HG02798 (cell line): ENCODE data around the gene PRG2.
A peak's percentile ranks its signal among the peaks of the same experiment; 100 is the strongest.
"Not testable (repeated sequence)": the region's sequence is repeated elsewhere in the genome, so short reads cannot be mapped to it uniquely, and the experiment has no call there.

Experiments
- ATAC-seq: cut with Tn5 transposase; IDR thresholded peaks from one replicate; pipeline ENCODE4 v1.9.1; 2021; ENCODE audit warnings: mild to moderate bottlenecking; ENCODE audit not compliant: unreplicated experiment, poor library complexity

PRG2 gene

DNA sequence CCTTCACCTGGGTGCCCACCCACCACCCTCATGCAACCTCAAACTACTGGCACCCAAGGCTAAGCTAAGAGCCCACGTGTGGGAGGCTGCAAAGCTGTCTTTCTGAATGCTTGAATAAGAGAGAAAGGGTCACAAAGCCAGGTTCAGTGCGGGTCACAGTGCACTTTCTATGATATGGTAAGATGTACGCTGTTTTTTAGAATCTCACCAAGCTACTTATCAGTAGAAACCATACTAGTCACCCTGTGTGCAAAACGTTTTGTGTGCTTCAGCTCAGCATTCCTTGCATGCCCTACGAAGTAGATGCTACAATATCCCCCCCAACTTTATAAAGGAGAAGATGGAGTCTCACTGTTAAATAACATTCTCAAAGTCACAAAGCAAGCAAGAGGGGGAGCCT, 37.4 kb downstream of the PRG2 start:
- no peak for ATAC-seq

DNA sequence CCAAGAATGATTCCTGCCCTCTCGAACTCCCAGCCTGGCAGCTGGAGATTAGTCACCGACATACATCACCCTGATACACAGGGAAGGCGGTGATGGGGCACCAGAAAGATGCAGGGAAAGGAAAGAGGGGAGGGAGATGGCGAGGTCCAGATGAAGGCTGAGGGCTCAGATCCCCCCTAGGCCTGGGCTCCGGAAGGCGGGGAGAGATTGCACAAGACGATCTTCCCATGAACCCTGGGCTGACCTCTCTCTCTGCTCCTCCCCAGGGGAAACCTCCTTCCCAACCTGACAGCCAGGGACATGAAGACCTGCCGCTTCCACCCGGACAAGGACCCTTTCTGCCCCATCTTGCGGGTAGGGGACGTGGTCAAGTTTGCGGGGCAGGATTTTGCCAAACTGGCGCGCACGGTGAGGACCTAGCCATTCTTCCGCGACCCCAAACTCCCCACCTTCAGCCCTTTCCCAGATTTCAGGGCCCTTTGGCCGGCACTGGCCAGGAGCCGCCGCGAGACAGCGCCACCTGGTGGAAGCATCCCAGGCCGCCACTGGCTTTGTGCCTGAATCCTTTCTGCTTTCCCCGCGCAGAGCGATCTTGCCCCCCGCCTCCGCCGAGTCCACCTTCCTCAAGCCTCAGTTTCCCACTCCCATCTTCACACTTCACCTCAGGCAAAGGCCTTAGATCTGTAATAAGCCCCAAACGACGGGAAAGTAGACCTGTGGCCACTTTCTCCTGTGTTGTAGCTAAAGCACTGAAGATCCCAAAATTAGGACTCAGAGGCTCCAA, 40.8 kb downstream of the PRG2 start:
- ATAC-seq = no peak

DNA sequence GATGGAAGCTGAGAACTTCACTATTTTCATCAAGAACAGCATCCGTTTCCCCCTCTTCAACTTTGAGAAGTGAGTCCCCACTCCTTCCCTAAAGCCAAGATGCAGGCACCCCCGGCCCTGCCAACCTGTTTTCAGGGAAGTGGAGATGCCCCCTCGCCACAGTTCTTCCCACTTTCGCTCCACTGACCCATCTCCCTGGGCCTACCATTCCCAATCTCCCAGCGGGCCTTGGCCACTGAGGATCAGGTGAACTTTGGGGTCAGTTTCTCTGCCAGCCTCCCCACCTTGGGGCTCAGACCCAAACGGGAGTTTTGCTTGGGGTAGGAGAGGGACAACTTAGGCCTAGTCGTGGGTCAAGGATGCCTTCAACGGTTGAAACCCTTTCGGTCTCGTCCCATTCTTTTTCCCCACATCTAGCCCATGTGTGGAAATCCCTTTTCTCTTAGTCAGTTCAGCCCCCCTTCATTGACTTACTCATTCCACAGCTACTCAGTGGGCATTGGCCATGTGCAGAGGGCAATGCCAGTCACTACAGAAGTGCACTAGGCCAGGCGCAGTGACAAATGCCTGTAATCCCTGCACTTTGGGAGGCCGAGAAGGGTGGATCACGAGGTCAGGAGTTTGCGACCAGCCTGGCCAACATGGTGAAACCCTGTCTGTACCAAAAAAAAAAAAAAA, 41.7 kb downstream of the PRG2 start:
- no peak for ATAC-seq

DNA sequence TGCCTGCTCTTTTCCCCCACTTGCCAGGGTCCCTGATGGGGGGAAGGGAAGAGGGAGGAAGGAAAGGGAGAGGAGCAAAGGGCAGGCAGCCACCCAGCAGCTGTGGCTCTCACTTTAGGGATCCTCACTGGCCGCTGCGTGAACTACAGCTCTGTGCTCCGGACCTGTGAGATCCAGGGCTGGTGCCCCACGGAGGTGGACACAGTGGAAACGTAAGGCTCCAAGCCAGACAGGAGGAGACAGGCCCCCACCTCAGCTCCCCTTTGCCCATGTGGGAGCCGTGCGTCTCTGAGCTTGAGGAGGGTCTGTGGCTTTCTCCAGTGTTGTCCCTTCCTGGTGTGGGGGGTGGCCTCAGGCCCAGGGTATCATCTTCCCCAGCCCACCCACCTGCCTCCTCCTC, 42.4 kb downstream of the PRG2 start:
- no peak for ATAC-seq

DNA sequence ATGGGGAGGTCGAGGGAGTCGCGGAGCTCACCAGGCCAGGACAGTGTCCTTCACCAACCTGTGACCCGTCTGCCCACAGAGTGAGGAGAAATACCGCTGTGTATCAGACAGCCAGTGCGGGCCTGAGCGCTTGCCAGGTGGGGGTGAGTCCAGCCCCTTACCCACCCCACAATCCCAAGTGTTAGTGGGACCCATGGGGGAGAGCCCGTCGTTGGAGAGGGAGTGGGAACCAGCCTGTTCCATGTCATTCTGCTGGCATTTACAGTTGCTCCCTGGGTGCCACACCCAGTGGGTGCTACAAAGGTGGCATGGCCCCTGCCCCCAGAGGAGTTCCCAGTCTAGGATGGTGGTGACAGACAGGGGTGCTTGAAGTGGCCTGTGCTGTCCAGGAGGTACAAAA, 43.1 kb downstream of the PRG2 start:
- ATAC-seq = no peak

DNA sequence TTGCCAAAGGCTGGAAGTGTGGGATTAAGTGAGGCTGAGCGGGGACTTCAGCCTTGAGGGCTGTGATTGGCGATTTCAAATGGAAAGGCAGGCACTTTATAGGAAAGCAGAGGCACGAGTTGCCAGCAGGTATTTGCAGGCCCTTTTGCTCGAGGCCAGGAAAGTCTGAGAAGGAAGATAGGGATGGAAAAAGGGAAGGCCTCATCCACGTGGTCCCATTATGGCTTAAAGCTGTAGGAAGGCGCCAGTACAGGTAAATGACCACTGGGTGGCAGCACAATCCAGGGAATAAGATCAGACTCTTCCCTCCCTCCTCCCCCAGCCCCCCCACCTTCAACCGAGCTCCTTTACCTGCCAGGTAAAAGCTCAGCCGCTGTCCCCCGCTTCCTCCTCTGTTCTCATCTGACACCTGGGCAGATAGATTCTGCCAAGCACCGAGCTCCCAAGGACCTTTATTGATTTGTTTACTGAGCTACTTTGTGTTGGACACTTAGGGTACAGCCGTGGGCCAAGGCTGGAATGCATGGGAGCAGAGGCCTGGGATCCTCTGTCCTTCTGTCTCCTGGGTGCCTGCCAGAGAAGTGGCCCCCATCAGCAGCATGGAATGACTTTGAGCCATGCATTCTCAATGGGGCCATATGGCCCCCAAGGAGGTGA, 44.8 kb downstream of the PRG2 start:
- peak; percentile 79 for ATAC-seq

DNA sequence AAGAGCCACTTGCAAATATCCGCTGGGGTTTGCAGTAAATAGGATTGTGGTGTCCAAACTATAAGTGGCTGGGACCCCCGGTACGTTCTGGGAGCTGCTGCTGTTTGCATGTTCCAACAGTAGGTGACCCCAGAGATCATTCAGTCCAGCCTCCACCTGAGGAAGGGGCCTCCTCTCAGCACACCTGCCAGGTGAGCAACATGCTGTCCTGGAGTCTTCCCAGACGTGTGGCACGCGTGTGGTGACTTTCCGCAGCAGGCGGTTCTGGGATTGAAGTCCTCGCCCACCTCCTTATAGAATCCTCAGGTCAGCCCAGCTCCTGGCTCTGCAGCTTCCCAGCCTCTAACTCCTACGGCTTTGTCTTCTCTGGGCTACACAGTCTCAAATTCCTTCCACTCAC, 45.6 kb downstream of the PRG2 start:
- no peak for ATAC-seq

DNA sequence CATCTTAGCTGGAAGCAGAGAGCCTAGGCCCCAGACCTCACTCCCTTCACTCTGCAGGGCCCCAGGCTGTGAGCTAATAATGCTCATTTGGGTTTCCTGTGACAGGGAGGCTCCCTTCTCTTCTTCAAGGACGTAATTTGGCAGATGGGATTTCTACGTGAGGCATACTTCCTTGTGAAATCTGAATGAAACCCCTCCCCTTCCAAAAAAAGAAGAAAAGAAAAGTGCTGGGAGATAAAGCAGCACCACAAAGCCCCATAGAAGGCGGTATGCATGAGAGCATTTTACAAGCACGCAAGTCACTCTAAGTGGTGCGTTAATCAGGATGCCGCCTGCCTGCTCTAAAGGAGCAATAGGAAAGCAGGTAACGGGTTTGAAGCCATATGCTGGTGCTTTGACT, 46.6 kb downstream of the PRG2 start:
- ATAC-seq = no peak

DNA sequence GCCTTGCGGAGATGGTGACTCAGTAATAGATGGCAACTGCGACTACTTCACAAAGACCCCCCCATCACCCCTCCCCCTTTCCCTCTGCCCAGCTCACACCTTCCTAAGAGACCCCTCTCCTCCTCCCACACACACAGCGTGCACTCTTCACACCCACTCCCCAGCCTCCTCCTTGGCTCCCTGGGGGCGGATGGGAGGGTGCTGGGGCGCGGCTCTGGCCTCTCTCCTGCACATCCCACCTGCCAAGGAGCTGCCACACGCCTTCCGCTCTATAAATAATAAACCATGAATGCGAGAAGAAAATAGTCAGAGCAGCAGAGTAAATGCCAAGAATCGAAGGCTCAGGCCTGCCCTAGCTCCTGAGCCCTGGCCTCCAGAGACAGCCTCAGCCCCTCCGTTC, 47.7 kb downstream of the PRG2 start:
- no peak for ATAC-seq

DNA sequence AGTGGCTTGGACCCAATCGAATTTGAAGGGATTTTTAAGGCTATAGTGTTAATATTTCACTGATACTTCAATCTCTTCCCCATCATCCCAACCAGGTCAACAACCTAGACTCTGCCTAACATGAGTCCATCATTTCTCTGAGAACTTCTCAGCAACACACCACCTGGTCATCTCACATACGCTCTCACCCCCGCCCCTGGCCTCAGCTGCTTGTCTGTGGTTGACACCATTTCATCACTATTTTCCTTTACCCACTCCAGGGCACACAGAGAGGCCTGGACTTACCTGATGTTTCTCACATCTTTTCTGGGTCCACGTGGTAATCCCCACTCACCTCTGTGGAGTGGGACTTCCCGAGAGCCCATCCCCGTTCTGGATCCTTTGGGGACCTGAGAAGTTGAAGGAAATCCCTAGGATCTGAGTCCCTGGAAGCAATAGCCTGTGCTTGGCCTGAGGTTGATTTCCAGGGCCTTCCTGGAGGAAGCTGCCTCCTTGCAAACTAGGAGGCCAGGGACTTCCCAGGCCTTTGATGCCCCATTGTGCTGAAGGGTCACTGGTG, 49.1 kb downstream of the PRG2 start:
- no peak for ATAC-seq

DNA sequence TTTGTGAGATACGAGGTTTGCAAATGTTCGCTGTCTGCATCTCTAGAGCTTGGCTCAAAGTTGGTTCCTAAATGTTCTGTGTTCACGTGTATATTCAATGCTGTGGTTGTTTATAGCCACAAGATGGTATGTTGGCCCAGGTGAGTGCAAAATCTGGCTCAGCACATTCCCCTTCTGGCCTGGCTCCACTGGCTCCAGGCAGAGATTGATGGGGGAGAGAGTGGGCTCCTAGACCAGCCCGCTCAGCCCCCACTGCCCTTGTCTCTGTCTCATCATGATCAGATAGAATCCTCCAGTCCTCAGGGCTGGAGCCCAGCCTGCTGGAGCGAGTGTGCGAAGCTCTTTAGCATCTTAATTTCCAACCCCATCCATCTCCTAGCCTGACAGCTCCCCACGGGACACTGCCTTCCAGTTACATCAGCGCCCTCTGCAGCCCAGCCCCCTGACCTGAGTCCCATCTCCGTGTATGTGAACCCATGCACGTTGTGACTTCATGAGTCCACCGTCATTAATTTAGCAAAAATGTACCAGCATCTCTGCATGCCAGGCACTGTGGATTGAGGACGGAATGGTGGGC, 50.3 kb downstream of the PRG2 start:
- ATAC-seq = no peak

DNA sequence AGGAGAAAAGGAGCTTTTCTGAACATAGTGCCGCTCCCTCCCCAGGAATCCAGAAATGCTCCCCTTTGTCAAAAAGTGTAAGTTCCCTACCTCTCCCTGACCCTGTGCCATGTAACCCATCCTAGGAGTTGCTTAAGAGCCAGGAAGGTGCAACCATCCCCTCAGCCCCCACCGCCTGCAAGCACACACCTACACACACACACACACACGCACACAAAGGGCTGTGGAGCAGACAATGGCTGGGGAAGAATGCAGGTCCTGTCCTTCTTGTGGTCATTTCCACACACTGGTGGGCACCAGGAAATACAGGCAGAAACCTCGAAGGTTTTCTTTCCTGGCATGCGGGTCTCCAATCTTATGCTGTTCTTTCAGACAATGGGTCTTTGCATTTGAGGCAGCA, 51.1 kb downstream of the PRG2 start:
- no peak for ATAC-seq

DNA sequence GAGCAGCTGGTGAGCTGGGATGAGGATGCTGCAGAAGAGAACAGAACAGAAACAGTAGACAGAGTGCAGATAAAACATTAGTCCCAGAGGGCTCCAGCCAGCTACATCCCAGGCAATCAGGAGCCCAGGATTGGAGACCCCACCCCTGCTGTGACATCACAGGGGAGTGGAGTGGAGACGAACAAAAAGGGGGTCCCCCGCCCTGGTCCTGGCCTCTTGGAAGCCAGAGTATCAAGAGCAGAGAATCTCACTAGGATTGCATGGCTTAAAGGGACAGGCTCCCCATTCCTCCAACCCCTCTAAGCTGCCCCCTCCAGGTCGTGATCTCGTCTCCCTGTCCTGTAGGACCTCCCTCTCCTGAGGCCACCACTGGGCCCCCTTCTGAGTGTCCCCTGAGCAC, 52.3 kb downstream of the PRG2 start, which contains the start of gene P2RX3:
Gene P2RX3 (plus strand): TSS at position 211 of the 400 bp plus-strand sequence. CDS start 199 bp downstream, outside the sequence.
- no peak for ATAC-seq

DNA sequence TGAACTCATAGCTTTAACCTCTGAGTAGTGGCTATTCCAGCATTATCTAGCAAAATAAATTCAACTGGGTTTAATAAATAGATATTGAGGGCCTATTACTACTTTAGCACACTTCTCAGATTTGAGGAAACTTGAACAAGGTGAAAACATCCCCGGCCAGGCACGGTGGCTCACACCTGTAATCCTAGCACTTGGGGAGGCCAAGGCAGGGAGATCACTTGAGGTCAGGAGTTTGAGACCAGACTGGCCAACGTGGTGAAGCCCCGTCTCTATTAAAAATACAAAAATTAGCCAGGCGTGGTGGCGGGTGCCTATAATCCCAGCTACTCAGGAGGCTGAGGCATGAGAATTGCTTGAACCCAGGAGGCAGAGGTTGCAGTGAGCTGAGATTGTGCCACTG, 53.6 kb downstream of the PRG2 start:
- ATAC-seq = not testable (repeated sequence)
